SKM-1 treated with dmso at 0.1 percent for 144 hours (cell line): ENCODE data around the gene JHY.
"Not testable (repeated sequence)": the region's sequence is repeated elsewhere in the genome, so short reads cannot be mapped to it uniquely, and the experiment has no call there.

ENCODE experiments used
- DNase-seq: peaks from one replicate; lab custom pipeline; 2025; ENCODE audit not compliant: unreplicated experiment; lab: John Stamatoyannopoulos, UW

The JHY gene

GRCh38 chr11:122882189-122882856 is at the start of gene JHY:
Gene JHY (plus strand): TSS chr11:122882759. CDS start chr11:122885850, 3,091 bp downstream.
- DNase-seq: no peak

- DNase-seq: no peak
These were observed 48.6 kb upstream of the JHY start for GRCh38 chr11:122833846-122834464.

- DNase-seq: no peak
These were observed 45.6 kb upstream of the JHY start for GRCh38 chr11:122836916-122837315.

GRCh38 chr11:122837528-122838346 is 44.8 kb upstream of the JHY start:
- DNase-seq: no peak

- DNase-seq: no peak
These were observed 39.0 kb upstream of the JHY start for GRCh38 chr11:122843281-122844141.

- no peak for DNase-seq
These were observed 35.1 kb upstream of the JHY start for GRCh38 chr11:122847466-122847865.

GRCh38 chr11:122848186-122848585 is 34.4 kb upstream of the JHY start:
- no peak for DNase-seq

- no peak for DNase-seq
These were observed 32.4 kb upstream of the JHY start for GRCh38 chr11:122850076-122850631.

GRCh38 chr11:122851366-122851966 is 31.1 kb upstream of the JHY start:
- DNase-seq: no peak

- DNase-seq: no peak
These were observed 30.3 kb upstream of the JHY start for GRCh38 chr11:122852074-122852795.

- DNase-seq: no peak
These were observed 29.8 kb upstream of the JHY start for GRCh38 chr11:122852796-122853160.

GRCh38 chr11:122853261-122853660 is 29.3 kb upstream of the JHY start:
- no peak for DNase-seq

- DNase-seq: peak; percentile 76
These were observed 28.6 kb upstream of the JHY start for GRCh38 chr11:122853971-122854446.

- no peak for DNase-seq
These were observed 20.9 kb upstream of the JHY start for GRCh38 chr11:122861631-122862030.

GRCh38 chr11:122862091-122862490 is 20.5 kb upstream of the JHY start:
- no peak for DNase-seq

- DNase-seq: not testable (repeated sequence)
These were observed 19.4 kb upstream of the JHY start for GRCh38 chr11:122863154-122863553.

- DNase-seq: peak; percentile 42
These were observed 18.7 kb upstream of the JHY start for GRCh38 chr11:122863704-122864326.

GRCh38 chr11:122864386-122865115 is 18.0 kb upstream of the JHY start:
- DNase-seq: peak; percentile 27
